Panc1 (cell line): ENCODE data around the gene ZNF354B. TPM values are rescaled to one million over a fixed set of nuclear protein-coding genes. Genes with fewer than 3 reads are reported as not detected.
A peak's percentile ranks its signal among the peaks of the same experiment; 100 is the strongest.

Experiments used
- ATAC-seq: fragments of 200-7000 bp; cut with Tn5 transposase; 2 replicates; pipeline ENCODE4 v1.9.1; 2020; ENCODE audit warnings: mild to moderate bottlenecking, moderate library complexity
- BruUV-seq: library from RNA; stranded (reverse); fragments of 400-500 nt; replicated peaks from 2 replicates; lab custom pipeline; 2021; lab: Mats Ljungman, UMichigan
- CTCF ChIA-PET: fragments of 300-600 bp; sonication (Branson Sonifier 250); formaldehyde crosslinking; loops from one replicate; lab custom pipeline; 2022; ENCODE audit warnings: antibody characterized with exemption; lab: Charles Lee
- POLR2A ChIA-PET: fragments of 300-600 bp; sonication (Branson Sonifier 250); formaldehyde crosslinking; loops from one replicate; lab custom pipeline; 2022; ENCODE audit warnings: antibody characterized with exemption; lab: Charles Lee
- DNase-seq: peaks from one replicate; pipeline ENCODE4 v3.0.0-alpha.2; 2010; ENCODE audit warnings: low read depth, low spot score
- H3K27ac ChIP-seq: 2 replicates; pipeline ENCODE4 v1.5.1; 2011; ENCODE audit warnings: mild to moderate bottlenecking, low read length, inconsistent platforms
- H3K27me3 ChIP-seq: fragments of 200-500 bp; sonication (Bioruptor generic); 2 replicates; pipeline ENCODE4 v1.6.0; 2014; ENCODE audit warnings: low read length, inconsistent platforms; ENCODE audit not compliant: control insufficient read depth, insufficient read depth
- H3K36me3 ChIP-seq: fragments of 200-500 bp; sonication (Bioruptor generic); 2 replicates; pipeline ENCODE4 v1.5.1; 2014; ENCODE audit warnings: inconsistent platforms, mild to moderate bottlenecking, low read length, moderate library complexity; ENCODE audit not compliant: control insufficient read depth, insufficient read depth
- H3K4me1 ChIP-seq: 2 replicates; pipeline ENCODE4 v1.5.1; 2011; ENCODE audit warnings: inconsistent platforms, mild to moderate bottlenecking, low read length, moderate library complexity; ENCODE audit not compliant: control insufficient read depth, insufficient read depth
- H3K4me3 ChIP-seq, 2 experiments: 2 replicates each; pipeline ENCODE4 v1.5.1; 2011 to 2012; ENCODE audit warnings: low read depth in 2 of 2, low read length in 2 of 2, mild to moderate bottlenecking in 2 of 2, inconsistent platforms in 1 of 2, moderate library complexity in 1 of 2
- H3K9me3 ChIP-seq: fragments of 200-500 bp; sonication (Bioruptor generic); 2 replicates; pipeline ENCODE4 v1.5.1; 2014; ENCODE audit warnings: low read depth, mild to moderate bottlenecking, inconsistent platforms, low read length, moderate library complexity; ENCODE audit not compliant: control insufficient read depth, insufficient read depth
- CTCF ChIP-seq: fragments of 450-650 bp; IDR thresholded peaks from 2 replicates; pipeline ENCODE4 v1.5.1; 2017; ENCODE audit warnings: mild to moderate bottlenecking
- POLR2AphosphoS5 ChIP-seq: IDR thresholded peaks from 2 replicates; pipeline ENCODE4 v1.6.1; 2012; ENCODE audit warnings: mild to moderate bottlenecking, low read depth, low read length, moderate library complexity
- REST ChIP-seq, 2 experiments: IDR thresholded peaks; 2 replicates each; pipeline ENCODE4 v1.6.1; 2011 to 2012; ENCODE audit warnings: low read depth in 2 of 2, control low read depth in 1 of 2, low read length in 1 of 2, mild to moderate bottlenecking in 1 of 2, moderate library complexity in 1 of 2; ENCODE audit not compliant: insufficient read depth in 1 of 2
- SIN3A ChIP-seq: IDR thresholded peaks from 2 replicates; pipeline ENCODE4 v1.6.1; 2012; ENCODE audit warnings: low read depth, mild to moderate bottlenecking, low read length, moderate library complexity, borderline replicate concordance; ENCODE audit not compliant: insufficient read depth
- TCF7L2 ChIP-seq: IDR thresholded peaks from 2 replicates; pipeline ENCODE4 v1.6.1; 2011; ENCODE audit warnings: mild to moderate bottlenecking, low read depth, low read length, inconsistent platforms
- in situ Hi-C: cut with HindIII; loops from 2 replicates; pipeline ENCODE4 v1.10.0; 2016; ENCODE audit warnings: low sequenced_read_pairs, low pct_unique_long_range_greater_than_20kb
- intact Hi-C: fragments of 100-400 bp; cut with micrococcal nuclease; formaldehyde crosslinking; loops from one replicate; pipeline ENCODE4 v1.10.0; 2022; ENCODE audit not compliant: unreplicated experiment
- total RNA-seq: library from RNA; stranded (reverse); gene quantifications from one replicate; pipeline ENCODE4 v1.2.1, GENCODE V29; 2021; ENCODE audit not compliant: unreplicated experiment

Gene ZNF354B
- total RNA-seq, 1 experiment from 2014 or later: 33.0 TPM

GRCh38 chr5:178831049-178831448, 28.7 kb upstream of the ZNF354B start:
- Histone ChIP-seq H3K9me3 (no peaks in the 10 kb centered on the region), H3K4me3 (no peak overlapping the region), H3K36me3 (no peaks in the 10 kb centered on the region), H3K4me1 (no peaks in the 10 kb centered on the region), H3K27me3 (no peaks in the 10 kb centered on the region), H3K27ac (no peak overlapping the region)
- ChIA-PET CTCF (no interaction called here), POLR2A (no interaction called here)
- ATAC-seq (peak; percentile 90), DNase-seq (no peak)
- intact Hi-C loops: no loop called here
- no TSS peak for BruUV-seq
- no peak for TF ChIP-seq REST (IDR thresholded peaks at IDR 0.05; ENCODE audit: insufficient read depth in 1 of 2, low read depth in 2 of 2, low read length in 1 of 2)
- peak; percentile 36; the same call in 1 of the 2 replicates for TF ChIP-seq CTCF
- in situ Hi-C loops: no loop called here

- CTCF ChIA-PET: interaction anchor here (0.5 kb wide), 1 partner anchor 19 kb away, joined by 4 read pairs; no protein-coding TSS in a partner anchor
- TF ChIP-seq TCF7L2 (no peak), POLR2AphosphoS5 (no peak), CTCF (no peak), SIN3A (no peak), REST (IDR thresholded peaks at IDR 0.05; ENCODE audit: insufficient read depth in 1 of 2, low read depth in 2 of 2, low read length in 1 of 2) (no peak)
- Histone ChIP-seq H3K9me3 (no peaks in the 10 kb centered on the region), H3K4me1 (no peaks in the 10 kb centered on the region), H3K4me3 (no peak overlapping the region), H3K27ac (no peak overlapping the region), H3K36me3 (no peaks in the 10 kb centered on the region), H3K27me3 (no peaks in the 10 kb centered on the region)
- intact Hi-C loops (no loop called here), in situ Hi-C loops (no loop called here)
- POLR2A ChIA-PET: no interaction called here
- no TSS peak for BruUV-seq
- DNase-seq (no peak), ATAC-seq (no peak)
Observed at GRCh38 chr5:178832618-178833201, 27.0 kb upstream of the ZNF354B start.
